ENCODE results near the gene PSMC3IP. TPM values are rescaled to one million over a fixed set of nuclear protein-coding genes. Genes with fewer than 3 reads are reported as not detected.

Gene PSMC3IP
- total and polyA plus RNA-seq, 2 of the 4 experiments (the other 2 are of a cell fraction) = 5.6 to 9.8 TPM

- no peak for DNase-seq
- Histone ChIP-seq H2BK5ac (ENCODE audit: low read depth, low read length, poor library complexity, severe bottlenecking) (no peak overlapping the region), H3K9me3 (ENCODE audit: control insufficient read depth, insufficient read depth, low read length) (no peaks in the 10 kb centered on the region), H3K4ac (ENCODE audit: low read depth, low read length) (no peak overlapping the region), H3K79me1 (ENCODE audit: low read depth in 1 of 2, low read length in 2 of 2) (peaks cover 28 to 42% of the 10 kb centered on the region in 2 experiments), H2AK5ac (ENCODE audit: low read depth, low read length) (no peak overlapping the region), H3K4me2 (ENCODE audit: low read depth, low read length) (no peak overlapping the region), H3K27ac (ENCODE audit: insufficient read depth, low read length) (no peak overlapping the region), H3K27me3 (ENCODE audit: control insufficient read depth, insufficient read depth, low read length) (no peaks in the 10 kb centered on the region), H4K5ac (ENCODE audit: low read depth, low read length) (no peak overlapping the region), H2AFZ (replicated peaks; ENCODE audit: low read length, poor library complexity) (no peak overlapping the region), H4K91ac (ENCODE audit: insufficient read depth, low read depth, low read length) (no peak overlapping the region), H3K4me3 (ENCODE audit: insufficient read depth, low read depth, low read length) (no peak overlapping the region), H3K4me1 (ENCODE audit: control insufficient read depth, insufficient read depth, low read length) (peaks cover 15% of the 10 kb centered on the region), H3K9me1 (ENCODE audit: insufficient read depth, low read length) (peaks cover 10% of the 10 kb centered on the region), H2BK20ac (ENCODE audit: low read depth, low read length) (no peak overlapping the region), H3K9ac (ENCODE audit: low read depth, low read length) (no peak overlapping the region), H4K20me1 (ENCODE audit: insufficient read depth, low read length) (no peaks in the 10 kb centered on the region), H2BK15ac (ENCODE audit: low read depth, low read length) (no peak overlapping the region), H3K36me3 (ENCODE audit: control insufficient read depth, insufficient read depth, low read length) (peaks cover 3% of the 10 kb centered on the region; the same call in 1 of the 2 replicates), H3K14ac (replicated peaks; ENCODE audit: low read depth, low read length) (no peak overlapping the region), H3K56ac (ENCODE audit: extremely low read depth, insufficient read depth, low read length) (no peak overlapping the region), H3K23ac (ENCODE audit: low read depth, low read length) (no peak overlapping the region), H2BK120ac (ENCODE audit: low read depth, low read length) (no peak overlapping the region), H4K8ac (ENCODE audit: low read depth in 2 of 2, low read length in 2 of 2) (no peak overlapping the region), H3K18ac (ENCODE audit: low read depth, low read length) (no peak overlapping the region), H2AK9ac (replicated peaks; ENCODE audit: low read depth, low read length, poor library complexity) (no peak overlapping the region)
- no peak for ATAC-seq (ENCODE audit: low read depth)
- in situ Hi-C loops (cut with MboI; ENCODE audit: low sequenced_read_pairs) = no loop called here
- dilution Hi-C loops (cut with HindIII; ENCODE audit: low sequenced_read_pairs, unreplicated experiment) = no loop called here
- BruUV-seq (replicated peaks) = no TSS peak
- no CpG with 5 or more reads among the region's 6 CpGs for WGBS, 2 experiments (ENCODE audit: extremely low coverage in 2 of 2, insufficient read length in 1 of 2)
- ChIA-PET POLR2A (ENCODE audit: unreplicated experiment) (no interaction called here), CTCF (no interaction called here)
- TF ChIP-seq RCOR1 (IDR thresholded peaks at IDR 0.05; ENCODE audit: insufficient replicate concordance, low read length) (no peak), BHLHE40 (IDR thresholded peaks at IDR 0.05; ENCODE audit: low read depth, low read length) (no peak)
- intact Hi-C loops (cut with micrococcal nuclease) = no loop called here
Measured at GRCh38 chr17:42559075-42559474, 18.5 kb downstream of the PSMC3IP start.
